ENCODE data around the gene RPL29.
"Not testable (repeated sequence)": the region's sequence is repeated elsewhere in the genome, so short reads cannot be mapped to it uniquely, and the experiment has no call there.

RPL29 gene

GRCh38 chr3:52036829-52037228 is 41.1 kb upstream of the RPL29 start:
- Histone ChIP-seq H2AFZ (ENCODE audit: low read length, unreplicated experiment) (no peak overlapping the region), H3K4me1 (ENCODE audit: control insufficient read depth, insufficient read depth, low read length, unreplicated experiment) (peaks cover 4% of the 10 kb centered on the region), H3K27ac (ENCODE audit: low read depth, low read length) (no peak overlapping the region), H3K27me3 (ENCODE audit: insufficient read depth, low read length) (no peaks in the 10 kb centered on the region), H3K79me2 (ENCODE audit: control insufficient read depth, insufficient read depth, low read length, unreplicated experiment) (no peaks in the 10 kb centered on the region), H3K36me3 (ENCODE audit: insufficient read depth, low read length) (no peaks in the 10 kb centered on the region), H3K4me3 (ENCODE audit: low read depth, low read length) (no peak overlapping the region)

GRCh38 chr3:52036222-52036694 is 40.6 kb upstream of the RPL29 start:
- Histone ChIP-seq H3K27me3 (ENCODE audit: insufficient read depth, low read length) (no peaks in the 10 kb centered on the region), H2AFZ (ENCODE audit: low read length, unreplicated experiment) (no peak overlapping the region), H3K79me2 (ENCODE audit: control insufficient read depth, insufficient read depth, low read length, unreplicated experiment) (no peaks in the 10 kb centered on the region), H3K4me3 (ENCODE audit: low read depth, low read length) (no peak overlapping the region), H3K36me3 (ENCODE audit: insufficient read depth, low read length) (no peaks in the 10 kb centered on the region), H3K4me1 (ENCODE audit: control insufficient read depth, insufficient read depth, low read length, unreplicated experiment) (peaks cover 4% of the 10 kb centered on the region), H3K27ac (ENCODE audit: low read depth, low read length) (no peak overlapping the region)

- Histone ChIP-seq H3K27me3 (ENCODE audit: insufficient read depth, low read length) (no peaks in the 10 kb centered on the region), H3K4me3 (ENCODE audit: low read depth, low read length) (no peak overlapping the region), H3K27ac (ENCODE audit: low read depth, low read length) (no peak overlapping the region), H3K79me2 (ENCODE audit: control insufficient read depth, insufficient read depth, low read length, unreplicated experiment) (no peaks in the 10 kb centered on the region), H3K36me3 (ENCODE audit: insufficient read depth, low read length) (no peaks in the 10 kb centered on the region), H2AFZ (ENCODE audit: low read length, unreplicated experiment) (no peak overlapping the region), H3K4me1 (ENCODE audit: control insufficient read depth, insufficient read depth, low read length, unreplicated experiment) (peaks cover 4% of the 10 kb centered on the region)
Measured at GRCh38 chr3:52034651-52035050, 39.0 kb upstream of the RPL29 start.

GRCh38 chr3:52034212-52034611 is 38.5 kb upstream of the RPL29 start:
- H3K4me3 ChIP-seq (ENCODE audit: low read depth, low read length) = no peak overlapping the region
- H2AFZ ChIP-seq (ENCODE audit: low read length, unreplicated experiment) = no peak overlapping the region
- H3K27ac ChIP-seq (ENCODE audit: low read depth, low read length) = no peak overlapping the region
- H3K79me2 ChIP-seq (ENCODE audit: control insufficient read depth, insufficient read depth, low read length, unreplicated experiment) = no peaks in the 10 kb centered on the region
- no peaks in the 10 kb centered on the region for H3K36me3 ChIP-seq (ENCODE audit: insufficient read depth, low read length)
- no peaks in the 10 kb centered on the region for H3K27me3 ChIP-seq (ENCODE audit: insufficient read depth, low read length)
- H3K4me1 ChIP-seq (ENCODE audit: control insufficient read depth, insufficient read depth, low read length, unreplicated experiment) = peaks cover 4% of the 10 kb centered on the region

GRCh38 chr3:52033748-52034147 is 38.1 kb upstream of the RPL29 start:
- not testable (repeated sequence) for H3K4me3 ChIP-seq (ENCODE audit: low read depth, low read length); H3K4me1 ChIP-seq (ENCODE audit: control insufficient read depth, insufficient read depth, low read length, unreplicated experiment); H3K27me3 ChIP-seq (ENCODE audit: insufficient read depth, low read length); H3K79me2 ChIP-seq (ENCODE audit: control insufficient read depth, insufficient read depth, low read length, unreplicated experiment); H3K36me3 ChIP-seq (ENCODE audit: insufficient read depth, low read length); H2AFZ ChIP-seq (ENCODE audit: low read length, unreplicated experiment); H3K27ac ChIP-seq (ENCODE audit: low read depth, low read length)

- no peak overlapping the region for H3K27ac ChIP-seq (ENCODE audit: low read depth, low read length)
- no peak overlapping the region for H2AFZ ChIP-seq (ENCODE audit: low read length, unreplicated experiment)
- peaks cover 9% of the 10 kb centered on the region for H3K4me1 ChIP-seq (ENCODE audit: control insufficient read depth, insufficient read depth, low read length, unreplicated experiment)
Measured at GRCh38 chr3:52032702-52033408, 37.2 kb upstream of the RPL29 start.

GRCh38 chr3:52031896-52032295 is 36.2 kb upstream of the RPL29 start:
- H2AFZ ChIP-seq (ENCODE audit: low read length, unreplicated experiment) = no peak overlapping the region
- no peak overlapping the region for H3K27ac ChIP-seq (ENCODE audit: low read depth, low read length)
- H3K36me3 ChIP-seq (ENCODE audit: insufficient read depth, low read length) = no peaks in the 10 kb centered on the region
- peaks cover 9% of the 10 kb centered on the region for H3K4me1 ChIP-seq (ENCODE audit: control insufficient read depth, insufficient read depth, low read length, unreplicated experiment)
- H3K27me3 ChIP-seq (ENCODE audit: insufficient read depth, low read length) = no peaks in the 10 kb centered on the region
- no peaks in the 10 kb centered on the region for H3K79me2 ChIP-seq (ENCODE audit: control insufficient read depth, insufficient read depth, low read length, unreplicated experiment)
- no peak overlapping the region for H3K4me3 ChIP-seq (ENCODE audit: low read depth, low read length)

More at GRCh38 chr3:52032702-52033408, 37.2 kb upstream of the RPL29 start:
- Histone ChIP-seq H3K4me3 (ENCODE audit: low read depth, low read length) (no peak overlapping the region), H3K79me2 (ENCODE audit: control insufficient read depth, insufficient read depth, low read length, unreplicated experiment) (no peaks in the 10 kb centered on the region), H3K27me3 (ENCODE audit: insufficient read depth, low read length) (no peaks in the 10 kb centered on the region), H3K36me3 (ENCODE audit: insufficient read depth, low read length) (no peaks in the 10 kb centered on the region)

- Histone ChIP-seq H3K4me1 (ENCODE audit: control insufficient read depth, insufficient read depth, low read length, unreplicated experiment) (peaks cover 9% of the 10 kb centered on the region), H3K4me3 (ENCODE audit: low read depth, low read length) (no peak overlapping the region), H2AFZ (ENCODE audit: low read length, unreplicated experiment) (no peak overlapping the region), H3K36me3 (ENCODE audit: insufficient read depth, low read length) (no peaks in the 10 kb centered on the region), H3K79me2 (ENCODE audit: control insufficient read depth, insufficient read depth, low read length, unreplicated experiment) (no peaks in the 10 kb centered on the region), H3K27me3 (ENCODE audit: insufficient read depth, low read length) (no peaks in the 10 kb centered on the region), H3K27ac (ENCODE audit: low read depth, low read length) (no peak overlapping the region)
Measured at GRCh38 chr3:52030714-52031310, 35.1 kb upstream of the RPL29 start.

GRCh38 chr3:52029535-52029934 is 33.8 kb upstream of the RPL29 start:
- Histone ChIP-seq H3K27me3 (ENCODE audit: insufficient read depth, low read length) (no peaks in the 10 kb centered on the region), H3K36me3 (ENCODE audit: insufficient read depth, low read length) (no peaks in the 10 kb centered on the region), H2AFZ (ENCODE audit: low read length, unreplicated experiment) (no peak overlapping the region), H3K4me3 (ENCODE audit: low read depth, low read length) (no peak overlapping the region), H3K79me2 (ENCODE audit: control insufficient read depth, insufficient read depth, low read length, unreplicated experiment) (no peaks in the 10 kb centered on the region), H3K27ac (ENCODE audit: low read depth, low read length) (no peak overlapping the region), H3K4me1 (ENCODE audit: control insufficient read depth, insufficient read depth, low read length, unreplicated experiment) (peaks cover 9% of the 10 kb centered on the region)

- Histone ChIP-seq H3K4me1 (ENCODE audit: control insufficient read depth, insufficient read depth, low read length, unreplicated experiment) (peaks cover 9% of the 10 kb centered on the region), H3K79me2 (ENCODE audit: control insufficient read depth, insufficient read depth, low read length, unreplicated experiment) (no peaks in the 10 kb centered on the region), H3K36me3 (ENCODE audit: insufficient read depth, low read length) (no peaks in the 10 kb centered on the region), H3K27me3 (ENCODE audit: insufficient read depth, low read length) (no peaks in the 10 kb centered on the region), H3K4me3 (ENCODE audit: low read depth, low read length) (no peak overlapping the region), H2AFZ (ENCODE audit: low read length, unreplicated experiment) (no peak overlapping the region), H3K27ac (ENCODE audit: low read depth, low read length) (no peak overlapping the region)
Measured at GRCh38 chr3:52029053-52029452, 33.4 kb upstream of the RPL29 start.

- peaks cover 14% of the 10 kb centered on the region for H3K4me1 ChIP-seq (ENCODE audit: control insufficient read depth, insufficient read depth, low read length, unreplicated experiment)
- H2AFZ ChIP-seq (ENCODE audit: low read length, unreplicated experiment) = no peak overlapping the region
- no peaks in the 10 kb centered on the region for H3K36me3 ChIP-seq (ENCODE audit: insufficient read depth, low read length)
- H3K27me3 ChIP-seq (ENCODE audit: insufficient read depth, low read length) = no peaks in the 10 kb centered on the region
- no peak overlapping the region for H3K27ac ChIP-seq (ENCODE audit: low read depth, low read length)
- H3K79me2 ChIP-seq (ENCODE audit: control insufficient read depth, insufficient read depth, low read length, unreplicated experiment) = no peaks in the 10 kb centered on the region
- no peak overlapping the region for H3K4me3 ChIP-seq (ENCODE audit: low read depth, low read length)
Measured at GRCh38 chr3:52028572-52028971, 32.9 kb upstream of the RPL29 start.

Measured in ACC112 (cell line).